IMR-90 (cell line): ENCODE results near the gene MUC20. TPM values are rescaled to one million over a fixed set of nuclear protein-coding genes. Genes with fewer than 3 reads are reported as not detected.
"Not testable (repeated sequence)": the region's sequence is repeated elsewhere in the genome, so short reads cannot be mapped to it uniquely, and the experiment has no call there.

Experiments used
- ATAC-seq: fragments of 200-7000 bp; cut with Tn5 transposase; 2 replicates; pipeline ENCODE4 v1.9.1; 2020; ENCODE audit warnings: low read depth, mild to moderate bottlenecking, moderate library complexity
- Bru-seq: library from RNA; stranded (reverse); fragments of 400-500 nt; gene quantifications from one replicate; lab custom pipeline; 2021; lab: Mats Ljungman, UMichigan
- BruChase-seq, 2 experiments: library from RNA; stranded (reverse); fragments of 400-500 nt; gene quantifications; one replicate each; lab custom pipeline; 2021; lab: Mats Ljungman, UMichigan
- BruUV-seq: library from RNA; stranded (reverse); fragments of 400-500 nt; replicated peaks from 2 replicates; lab custom pipeline; 2021; lab: Mats Ljungman, UMichigan
- CTCF ChIA-PET: fragments of 300-600 bp; formaldehyde crosslinking; extraction: SDS; loops from one replicate; lab custom pipeline; 2021; ENCODE audit warnings: antibody characterized with exemption; lab: Yijun Ruan, JAX
- POLR2A ChIA-PET: fragments of 300-600 bp; sonication (Branson Sonifier 250); formaldehyde crosslinking; loops from one replicate; lab custom pipeline; 2022; ENCODE audit warnings: antibody characterized with exemption; ENCODE audit not compliant: unreplicated experiment; lab: Charles Lee
- DNase-seq: peaks from one replicate; pipeline ENCODE4 v3.0.0; 2013
- H2AFZ ChIP-seq: replicated peaks from 2 replicates; pipeline ENCODE3; 2013; ENCODE audit warnings: low read length, mild to moderate bottlenecking; ENCODE audit not compliant: poor library complexity
- H2AK5ac ChIP-seq: 2 replicates; pipeline ENCODE4 v1.6.1; 2013; ENCODE audit warnings: low read depth, low read length, inconsistent platforms
- H2AK9ac ChIP-seq: replicated peaks from 2 replicates; pipeline ENCODE3; 2013; ENCODE audit warnings: mild to moderate bottlenecking, low read depth, low read length, moderate library complexity; ENCODE audit not compliant: poor library complexity
- H2BK120ac ChIP-seq: 2 replicates; pipeline ENCODE4 v1.6.1; 2013; ENCODE audit warnings: low read depth, low read length, inconsistent platforms
- H2BK15ac ChIP-seq: 3 replicates; pipeline ENCODE4 v1.6.1; 2013; ENCODE audit warnings: low read depth, low read length, inconsistent platforms
- H2BK20ac ChIP-seq: 2 replicates; pipeline ENCODE4 v1.6.1; 2013; ENCODE audit warnings: low read depth, mild to moderate bottlenecking, inconsistent platforms, low read length, moderate library complexity
- H2BK5ac ChIP-seq: 2 replicates; pipeline ENCODE4 v1.6.1; 2013; ENCODE audit warnings: mild to moderate bottlenecking, low read depth, low read length, inconsistent platforms; ENCODE audit not compliant: poor library complexity, severe bottlenecking
- H3K14ac ChIP-seq: replicated peaks from 2 replicates; pipeline ENCODE4 v1.6.1; 2013; ENCODE audit warnings: low read depth, low read length, inconsistent platforms
- H3K18ac ChIP-seq: 2 replicates; pipeline ENCODE4 v1.6.1; 2013; ENCODE audit warnings: low read depth, low read length, control low read depth
- H3K23ac ChIP-seq: 2 replicates; pipeline ENCODE4 v1.6.1; 2013; ENCODE audit warnings: low read depth, low read length, inconsistent platforms
- H3K27ac ChIP-seq: 2 replicates; pipeline ENCODE4 v1.5.1; 2013; ENCODE audit warnings: mild to moderate bottlenecking, control low read depth, low read length; ENCODE audit not compliant: insufficient read depth
- H3K27me3 ChIP-seq: 2 replicates; pipeline ENCODE4 v1.6.1; 2013; ENCODE audit warnings: low read length; ENCODE audit not compliant: control insufficient read depth, insufficient read depth
- H3K36me3 ChIP-seq: 2 replicates; pipeline ENCODE4 v1.6.1; 2013; ENCODE audit warnings: low read length, mixed read lengths; ENCODE audit not compliant: control insufficient read depth, insufficient read depth
- H3K4ac ChIP-seq: 2 replicates; pipeline ENCODE4 v1.6.1; 2013; ENCODE audit warnings: low read depth, low read length, inconsistent platforms
- H3K4me1 ChIP-seq: 2 replicates; pipeline ENCODE4 v1.6.1; 2013; ENCODE audit warnings: low read length, mixed read lengths; ENCODE audit not compliant: control insufficient read depth, insufficient read depth
- H3K4me2 ChIP-seq: 2 replicates; pipeline ENCODE4 v1.6.1; 2013; ENCODE audit warnings: low read depth, mild to moderate bottlenecking, control low read depth, low read length, moderate library complexity
- H3K4me3 ChIP-seq: 2 replicates; pipeline ENCODE4 v1.5.1; 2013; ENCODE audit warnings: low read depth, mild to moderate bottlenecking, control low read depth, low read length, moderate library complexity; ENCODE audit not compliant: insufficient read depth
- H3K56ac ChIP-seq: 2 replicates; pipeline ENCODE4 v1.6.1; 2013; ENCODE audit warnings: low read length, inconsistent platforms; ENCODE audit not compliant: insufficient read depth; ENCODE audit errors: extremely low read depth
- H3K79me1 ChIP-seq, 2 experiments: 2 replicates each; pipeline ENCODE4 v1.6.1; 2013; ENCODE audit warnings: low read length in 2 of 2, inconsistent platforms in 1 of 2, low read depth in 1 of 2
- H3K9ac ChIP-seq: 2 replicates; pipeline ENCODE4 v1.6.1; 2013; ENCODE audit warnings: low read depth, low read length, control low read depth
- H3K9me1 ChIP-seq: 2 replicates; pipeline ENCODE4 v1.6.1; 2013; ENCODE audit warnings: low read length, inconsistent platforms; ENCODE audit not compliant: insufficient read depth
- H3K9me3 ChIP-seq: 2 replicates; pipeline ENCODE4 v1.6.1; 2013; ENCODE audit warnings: low read length; ENCODE audit not compliant: control insufficient read depth, insufficient read depth
- H4K20me1 ChIP-seq: 2 replicates; pipeline ENCODE4 v1.6.1; 2013; ENCODE audit warnings: low read length, inconsistent platforms; ENCODE audit not compliant: insufficient read depth
- H4K5ac ChIP-seq: 2 replicates; pipeline ENCODE4 v1.6.1; 2013; ENCODE audit warnings: mild to moderate bottlenecking, low read depth, low read length, control low read depth
- H4K8ac ChIP-seq, 2 experiments: 2 replicates each; pipeline ENCODE4 v1.6.1; 2013; ENCODE audit warnings: low read depth in 2 of 2, low read length in 2 of 2, control low read depth in 1 of 2, inconsistent platforms in 1 of 2
- H4K91ac ChIP-seq: 2 replicates; pipeline ENCODE4 v1.6.1; 2013; ENCODE audit warnings: low read depth, low read length, inconsistent platforms; ENCODE audit not compliant: insufficient read depth
- WGBS, 2 experiments: methylation state at CpG; one replicate each; pipeline versions ENCODE4 v1.1.5 to v1.1.7; 2013; ENCODE audit warnings: missing lambda C conversion rate in 2 of 2; ENCODE audit not compliant: insufficient read length in 1 of 2; ENCODE audit errors: extremely low coverage in 2 of 2; 5-methylcytosine and 5-hydroxymethylcytosine counted together
- dilution Hi-C: fragments of 300-500 bp; cut with HindIII; formaldehyde crosslinking; loops from one replicate; pipeline ENCODE4 v1.14.3; 2018; ENCODE audit warnings: low sequenced_read_pairs; ENCODE audit not compliant: unreplicated experiment
- in situ Hi-C: fragments of 300-500 bp; cut with MboI; formaldehyde crosslinking; loops from 3 replicates; pipeline ENCODE4 v1.14.3; 2019; ENCODE audit warnings: low sequenced_read_pairs, inconsistent platforms, mixed read lengths
- intact Hi-C: fragments of 100-400 bp; cut with micrococcal nuclease; formaldehyde crosslinking; loops from 2 replicates; pipeline ENCODE4 v1.10.0; 2022
- long read RNA-seq: library from polyadenylated mRNA; unstranded; transcript quantifications from one replicate; pipeline ENCODE4 v2.0.0, GENCODE V29; 2021; ENCODE audit not compliant: unreplicated experiment
- polyA plus RNA-seq, 3 experiments: library from polyadenylated mRNA; depleted of rRNA; stranded (reverse); fragments of >200 nt; gene quantifications; 2 replicates each; pipeline ENCODE4 v1.2.3, GENCODE V29; 2012; ENCODE audit warnings: low replicate concordance in 1 of 3
- total RNA-seq: library from RNA; depleted of rRNA; stranded (reverse); fragments of >200 nt; gene quantifications from 2 replicates; pipeline ENCODE4 v1.2.3, GENCODE V29; 2012; rRNA removed

Gene MUC20
- not detected in 2 replicates for total RNA-seq
- 0.12 and 0.24 TPM in 2 replicates for polyA plus RNA-seq (2012; rRNA removed)
- polyA plus RNA-seq (2012; cell fraction: cytosol; rRNA removed): 0.11 TPM in 1 of 2 replicates, not detected in the other
- polyA plus RNA-seq (2012; cell fraction: nucleus; rRNA removed; ENCODE audit: low replicate concordance): 1.7 TPM in 2 replicates
- percentile 43 among the genes with signal in this experiment for Bru-seq, nascent RNA
- percentile 75 among the genes with signal in this experiment for BruChase-seq, experiment 1, labeled RNA remaining after a 6-hour chase
- percentile 70 among the genes with signal in this experiment for BruChase-seq, experiment 2, labeled RNA remaining after a 2-hour chase
- long read RNA-seq: 0 reads

- H3K27ac ChIP-seq, H3K79me1 ChIP-seq, POLR2A ChIA-PET, H3K36me3 ChIP-seq, H4K91ac ChIP-seq, H3K9me1 ChIP-seq, H3K9me3 ChIP-seq, H3K4me3 ChIP-seq, in situ Hi-C loops, H3K56ac ChIP-seq, dilution Hi-C loops, H2BK120ac ChIP-seq, H4K8ac ChIP-seq, H2AK5ac ChIP-seq, H2BK5ac ChIP-seq, H2BK15ac ChIP-seq, BruUV-seq, DNase-seq, CTCF ChIA-PET, ATAC-seq, H3K18ac ChIP-seq, H2BK20ac ChIP-seq, H3K14ac ChIP-seq, H3K4me2 ChIP-seq, H2AK9ac ChIP-seq, H3K4me1 ChIP-seq, H4K5ac ChIP-seq, H3K9ac ChIP-seq, H2AFZ ChIP-seq, H3K23ac ChIP-seq, H4K20me1 ChIP-seq, H3K4ac ChIP-seq: not testable (repeated sequence)
- intact Hi-C loops: loop anchor here (2.0 kb wide), 1 partner anchor 106 kb away; no protein-coding TSS in a partner anchor
- 82% methylated on average over 3 of the region's 16 CpGs; no CpG with 5 or more reads in 1 of the 2 experiments for WGBS, 2 experiments
- H3K27me3 ChIP-seq: peaks cover 20% of the 10 kb centered on the region
Measured at GRCh38 chr3:195720831-195721506, at the start of gene MUC20. TSS of gene MUC20 (plus strand) at chr3:195720978. CDS start at chr3:195721008, 30 bp downstream.

GRCh38 chr3:195671283-195671682 lies 49.5 kb upstream of the MUC20 start:
- DNase-seq, CTCF ChIA-PET, H4K91ac ChIP-seq, H2AK9ac ChIP-seq, H2BK5ac ChIP-seq, H3K18ac ChIP-seq, H2BK120ac ChIP-seq, H3K9ac ChIP-seq, H4K5ac ChIP-seq, H3K9me3 ChIP-seq, H3K9me1 ChIP-seq, H2BK15ac ChIP-seq, H3K27me3 ChIP-seq, POLR2A ChIA-PET, H3K27ac ChIP-seq, H2AK5ac ChIP-seq, dilution Hi-C loops, H3K4me2 ChIP-seq, in situ Hi-C loops, H2BK20ac ChIP-seq, H3K14ac ChIP-seq, H4K8ac ChIP-seq, ATAC-seq, H3K4me1 ChIP-seq, H3K79me1 ChIP-seq, H3K23ac ChIP-seq, H3K4me3 ChIP-seq, H4K20me1 ChIP-seq, H2AFZ ChIP-seq, BruUV-seq, H3K56ac ChIP-seq, intact Hi-C loops, H3K4ac ChIP-seq: not testable (repeated sequence)
- peaks cover 22% of the 10 kb centered on the region for H3K36me3 ChIP-seq
- WGBS, 2 experiments: no CpG with 5 or more reads among the region's 17 CpGs
